PC-3 (cell line): ENCODE data around the gene LUZP1. TPM values are rescaled to one million over a fixed set of nuclear protein-coding genes. Genes with fewer than 3 reads are reported as not detected.

Experiments used
- ATAC-seq: fragments of 200-7000 bp; cut with Tn5 transposase; 2 replicates; pipeline ENCODE4 v1.9.1; 2020; ENCODE audit warnings: mild to moderate bottlenecking, moderate library complexity
- BruUV-seq: library from RNA; stranded (reverse); fragments of 400-500 nt; replicated peaks from 2 replicates; lab custom pipeline; 2021; lab: Mats Ljungman, UMichigan
- CTCF ChIA-PET: fragments of 300-600 bp; sonication (Branson Sonifier 250); formaldehyde crosslinking; loops from one replicate; lab custom pipeline; 2022; ENCODE audit warnings: antibody characterized with exemption; lab: Charles Lee
- POLR2A ChIA-PET: fragments of 300-600 bp; sonication (Branson Sonifier 250); formaldehyde crosslinking; loops from one replicate; lab custom pipeline; 2022; ENCODE audit warnings: antibody characterized with exemption; ENCODE audit not compliant: unreplicated experiment; lab: Charles Lee
- DNase-seq: peaks from one replicate; pipeline ENCODE4 v3.0.0-alpha.2; 2015
- H2AFZ ChIP-seq: fragments of 300-600 bp; sonication (generic); 2 replicates; pipeline ENCODE4 v1.6.0; 2016; ENCODE audit warnings: antibody characterized with exemption, low read length
- H3F3A ChIP-seq: fragments of 300-600 bp; sonication (generic); one replicate; pipeline ENCODE4 v1.6.0; 2017; ENCODE audit warnings: antibody characterized with exemption, low read length, control low read depth, mild to moderate bottlenecking; ENCODE audit not compliant: unreplicated experiment
- H3K27ac ChIP-seq: fragments of 300-600 bp; sonication (generic); 2 replicates; pipeline ENCODE4 v1.5.1; 2016; ENCODE audit warnings: mild to moderate bottlenecking, low read length
- H3K27me3 ChIP-seq: fragments of 300-600 bp; sonication (generic); 2 replicates; pipeline ENCODE4 v1.6.1; 2016; ENCODE audit warnings: low read length, mixed read lengths
- H3K36me3 ChIP-seq: fragments of 300-600 bp; sonication (generic); 2 replicates; pipeline ENCODE4 v1.6.1; 2016; ENCODE audit warnings: low read depth, mixed run types, low read length, mixed read lengths
- H3K4me1 ChIP-seq: fragments of 300-600 bp; sonication (generic); 2 replicates; pipeline ENCODE4 v1.5.1; 2016; ENCODE audit warnings: low read length; ENCODE audit not compliant: insufficient read depth
- H3K4me2 ChIP-seq: fragments of 300-600 bp; sonication (generic); 2 replicates; pipeline ENCODE4 v1.6.0; 2016; ENCODE audit warnings: low read length
- H3K4me3 ChIP-seq: fragments of 300-600 bp; sonication (generic); 2 replicates; pipeline ENCODE4 v1.5.1; 2016; ENCODE audit warnings: mild to moderate bottlenecking, low read length, mixed read lengths
- H3K79me2 ChIP-seq: fragments of 300-600 bp; sonication (generic); 2 replicates; pipeline ENCODE4 v1.6.1; 2017; ENCODE audit warnings: low read length, mixed read lengths
- H3K9ac ChIP-seq: fragments of 300-600 bp; sonication (generic); 2 replicates; pipeline ENCODE4 v1.6.0; 2016; ENCODE audit warnings: mild to moderate bottlenecking, low read length
- H3K9me2 ChIP-seq: fragments of 300-600 bp; sonication (generic); replicated peaks from 2 replicates; pipeline ENCODE4 v1.6.1; 2016; ENCODE audit warnings: mixed run types, low read length, mixed read lengths
- H3K9me3 ChIP-seq: fragments of 300-600 bp; sonication (generic); 2 replicates; pipeline ENCODE4 v1.6.1; 2016; ENCODE audit warnings: low read length, mixed read lengths
- H4K20me1 ChIP-seq: fragments of 300-600 bp; sonication (generic); 2 replicates; pipeline ENCODE4 v1.6.1; 2016; ENCODE audit warnings: low read length, mixed read lengths
- EZH2 ChIP-seq: fragments of 300-600 bp; sonication (generic); IDR thresholded peaks from one replicate; pipeline ENCODE4 v1.6.1; 2017; ENCODE audit warnings: antibody characterized with exemption, mild to moderate bottlenecking, low read length; ENCODE audit not compliant: unreplicated experiment
- EZH2phosphoT487 ChIP-seq: fragments of 300-600 bp; sonication (generic); IDR thresholded peaks from 2 replicates; pipeline ENCODE4 v1.6.1; 2018; ENCODE audit warnings: mild to moderate bottlenecking, antibody characterized with exemption, low read length, borderline replicate concordance
- intact Hi-C: fragments of 100-400 bp; cut with micrococcal nuclease; formaldehyde crosslinking; loops from 2 replicates; pipeline ENCODE4 v1.9.0; 2023
- total RNA-seq: library from RNA; depleted of rRNA; stranded (reverse); fragments of >200 nt; gene quantifications from 2 replicates; pipeline ENCODE4 v1.2.3, GENCODE V29; 2014
- TF ChIP-seq, protein P1 (sequence below): fragments of 300-600 bp; sonication (generic); conservative IDR thresholded peaks from 2 replicates; pipeline ENCODE4 v1.5.1; 2017; ENCODE audit warnings: antibody characterized with exemption, low read depth, mild to moderate bottlenecking, low read length

Gene LUZP1
- total RNA-seq, 1 experiment from 2014 or later, result 17.8 TPM

DNA sequence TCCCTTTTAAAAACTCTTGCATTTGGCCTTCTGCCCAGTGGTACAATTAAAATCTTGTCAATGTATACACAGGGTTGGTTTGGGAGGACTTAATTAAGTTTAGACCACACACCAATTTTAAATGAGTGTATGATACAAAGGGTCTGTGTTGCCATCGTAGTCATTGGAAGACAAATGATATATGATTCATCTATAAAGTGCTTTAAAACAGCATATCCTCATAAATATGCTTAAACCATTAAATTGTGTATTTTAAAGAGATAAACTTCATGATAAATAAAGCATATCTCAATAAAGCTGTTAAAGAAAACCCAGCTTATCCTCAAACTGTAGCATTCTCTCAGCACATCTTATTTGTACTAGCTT, 69.5 kb downstream of the LUZP1 start:
- intact Hi-C loops, result no loop called here
- CTCF ChIA-PET, result interaction anchor here (0.7 to 2.6 kb wide), 3 partner anchors 78 to 307 kb away, joined by 3 to 30 read pairs (median 19); no protein-coding TSS in a partner anchor
- peak overlapping the region; percentile 11; the same call in 1 of the 2 replicates for H3K27ac ChIP-seq
- H3K79me2 ChIP-seq, result peaks cover 31% of the 10 kb centered on the region
- H4K20me1 ChIP-seq, result no peaks in the 10 kb centered on the region
- H3K4me3 ChIP-seq, result no peak overlapping the region
- no peaks in the 10 kb centered on the region; the same call in 1 of the 2 replicates for H3K36me3 ChIP-seq
- H3K4me2 ChIP-seq, result peak overlapping the region; percentile 47; the same call in 1 of the 2 replicates
- no peaks in the 10 kb centered on the region for H3K9me3 ChIP-seq
- TF ChIP-seq EZH2phosphoT487, result no peak
- TF ChIP-seq, protein P1, sequence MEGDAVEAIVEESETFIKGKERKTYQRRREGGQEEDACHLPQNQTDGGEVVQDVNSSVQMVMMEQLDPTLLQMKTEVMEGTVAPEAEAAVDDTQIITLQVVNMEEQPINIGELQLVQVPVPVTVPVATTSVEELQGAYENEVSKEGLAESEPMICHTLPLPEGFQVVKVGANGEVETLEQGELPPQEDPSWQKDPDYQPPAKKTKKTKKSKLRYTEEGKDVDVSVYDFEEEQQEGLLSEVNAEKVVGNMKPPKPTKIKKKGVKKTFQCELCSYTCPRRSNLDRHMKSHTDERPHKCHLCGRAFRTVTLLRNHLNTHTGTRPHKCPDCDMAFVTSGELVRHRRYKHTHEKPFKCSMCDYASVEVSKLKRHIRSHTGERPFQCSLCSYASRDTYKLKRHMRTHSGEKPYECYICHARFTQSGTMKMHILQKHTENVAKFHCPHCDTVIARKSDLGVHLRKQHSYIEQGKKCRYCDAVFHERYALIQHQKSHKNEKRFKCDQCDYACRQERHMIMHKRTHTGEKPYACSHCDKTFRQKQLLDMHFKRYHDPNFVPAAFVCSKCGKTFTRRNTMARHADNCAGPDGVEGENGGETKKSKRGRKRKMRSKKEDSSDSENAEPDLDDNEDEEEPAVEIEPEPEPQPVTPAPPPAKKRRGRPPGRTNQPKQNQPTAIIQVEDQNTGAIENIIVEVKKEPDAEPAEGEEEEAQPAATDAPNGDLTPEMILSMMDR, result no peak
- TF ChIP-seq EZH2, result no peak
- H3K27me3 ChIP-seq, result no peaks in the 10 kb centered on the region
- H3K9me2 ChIP-seq, result no peaks in the 10 kb centered on the region
- peaks cover 64% of the 10 kb centered on the region for H3K4me1 ChIP-seq
- H3K9ac ChIP-seq, result no peak overlapping the region
- H3F3A ChIP-seq, result peaks cover 8% of the 10 kb centered on the region
- BruUV-seq, result no TSS peak
- no peak for DNase-seq
- no peak for ATAC-seq
- no peak overlapping the region for H2AFZ ChIP-seq
- POLR2A ChIA-PET, result interaction anchor here (0.7 kb wide), 1 partner anchor 68 kb away, joined by 4 read pairs; no protein-coding TSS in a partner anchor

DNA sequence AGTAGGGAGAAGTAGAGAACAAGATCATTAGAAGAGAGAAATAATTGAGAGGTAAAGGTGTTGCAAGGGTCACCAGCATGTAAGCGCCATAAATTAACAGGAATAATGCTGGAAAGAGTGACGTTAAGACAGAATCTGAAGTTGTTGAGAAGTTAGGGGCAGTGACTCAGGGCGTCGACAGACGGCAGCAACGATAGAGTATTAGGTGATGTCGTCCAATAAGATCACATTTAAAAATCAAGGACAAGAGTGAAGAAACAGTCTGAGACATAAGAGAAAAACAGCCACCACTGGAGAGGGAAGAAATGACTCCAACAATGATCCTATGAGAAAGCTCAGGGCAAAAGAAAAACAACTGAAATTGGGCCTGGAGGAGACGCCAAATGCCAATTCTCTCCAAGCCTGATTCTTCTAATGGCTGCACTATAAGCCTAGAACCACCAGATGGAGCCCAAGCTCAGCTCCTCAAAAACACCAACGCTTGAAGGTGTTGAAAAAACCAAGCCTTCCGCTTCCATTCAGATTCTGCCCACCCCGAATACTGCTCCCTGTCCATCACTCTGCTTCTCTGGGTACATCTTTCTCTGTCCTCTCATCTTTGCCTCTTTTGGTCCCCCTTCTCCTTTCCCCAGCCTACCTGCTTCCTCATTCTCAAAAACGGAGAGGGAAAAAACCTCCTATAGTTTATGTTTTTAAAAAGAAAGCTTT, 70.0 kb downstream of the LUZP1 start:
- DNase-seq (peak; percentile 79), ATAC-seq (0 out of 2 replicates have a peak, but pooled peaks have one; percentile 1)
- Histone ChIP-seq H3K9ac (no peak overlapping the region), H3K4me3 (no peak overlapping the region), H3F3A (peaks cover 8% of the 10 kb centered on the region), H3K27ac (peak overlapping the region; percentile 11; the same call in 1 of the 2 replicates), H3K4me1 (peaks cover 60% of the 10 kb centered on the region), H3K4me2 (peak overlapping the region; percentile 47; the same call in 1 of the 2 replicates), H3K36me3 (peaks cover 5% of the 10 kb centered on the region; the same call in 1 of the 2 replicates), H2AFZ (no peak overlapping the region), H3K9me2 (no peaks in the 10 kb centered on the region), H3K79me2 (peaks cover 31% of the 10 kb centered on the region), H3K27me3 (no peaks in the 10 kb centered on the region), H3K9me3 (no peaks in the 10 kb centered on the region), H4K20me1 (no peaks in the 10 kb centered on the region)
- BruUV-seq, result no TSS peak
- ChIA-PET CTCF (interaction anchor here (0.6 to 2.6 kb wide), 5 partner anchors 66 to 306 kb away, joined by 3 to 30 read pairs (median 3); partner anchors contain the start of gene LUZP1), POLR2A (interaction anchor here (0.7 kb wide), 1 partner anchor 68 kb away, joined by 4 read pairs; no protein-coding TSS in a partner anchor)
- TF ChIP-seq EZH2, result no peak
- TF ChIP-seq, protein P1, result peak; percentile 90
- intact Hi-C loops, result loop anchor here (1.0 kb wide), 2 partner anchors 86 to 122 kb away; no protein-coding TSS in a partner anchor

DNA sequence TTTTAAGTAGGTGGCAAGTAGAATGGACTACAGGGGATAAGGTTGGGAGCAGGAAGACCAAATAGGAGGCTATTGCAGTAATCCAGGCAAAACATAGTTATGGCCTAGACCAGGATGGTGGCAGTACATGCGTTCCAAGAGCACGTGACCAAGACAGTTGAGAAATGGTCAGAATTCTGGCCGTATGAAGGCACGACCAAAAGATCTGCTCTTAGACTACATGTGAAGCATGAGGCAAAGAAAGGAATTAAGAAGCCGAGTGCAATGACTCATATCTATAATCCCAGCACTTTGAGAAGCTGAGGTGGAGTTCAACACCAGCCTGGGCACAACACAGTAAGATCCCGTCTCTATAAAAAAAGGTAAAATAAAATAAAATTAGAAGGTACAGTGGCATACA, 71.3 kb downstream of the LUZP1 start:
- peaks cover 48% of the 10 kb centered on the region for H3K4me1 ChIP-seq
- no peak overlapping the region for H3K27ac ChIP-seq
- peaks cover 16% of the 10 kb centered on the region; the same call in 1 of the 2 replicates for H3K36me3 ChIP-seq
- no TSS peak for BruUV-seq
- H3K9me3 ChIP-seq, result no peaks in the 10 kb centered on the region
- no peak overlapping the region for H3K4me3 ChIP-seq
- DNase-seq (no peak), ATAC-seq (no peak)
- no peaks in the 10 kb centered on the region for H3K27me3 ChIP-seq
- no peak overlapping the region for H2AFZ ChIP-seq
- H3K9me2 ChIP-seq, result no peaks in the 10 kb centered on the region
- no peak overlapping the region for H3K4me2 ChIP-seq
- CTCF ChIA-PET, result no interaction called here
- peaks cover 31% of the 10 kb centered on the region for H3K79me2 ChIP-seq
- H3K9ac ChIP-seq, result no peak overlapping the region
- peaks cover 8% of the 10 kb centered on the region for H3F3A ChIP-seq
- POLR2A ChIA-PET, result no interaction called here
- H4K20me1 ChIP-seq, result no peaks in the 10 kb centered on the region
- intact Hi-C loops, result no loop called here
- TF ChIP-seq, protein P1, result no peak
- TF ChIP-seq EZH2phosphoT487, result no peak
- no peak for TF ChIP-seq EZH2
